ENCODE results near the gene USP32. TPM values are rescaled to one million over a fixed set of nuclear protein-coding genes. Genes with fewer than 3 reads are reported as not detected.

USP32 gene
- total RNA-seq, result 20.1 and 20.2 TPM in 2 replicates

GRCh38 chr17:60392042-60392844 is at the start of gene USP32:
Gene USP32 (minus strand): TSS chr17:60392133. CDS start chr17:60391939, 194 bp downstream.

DNA sequence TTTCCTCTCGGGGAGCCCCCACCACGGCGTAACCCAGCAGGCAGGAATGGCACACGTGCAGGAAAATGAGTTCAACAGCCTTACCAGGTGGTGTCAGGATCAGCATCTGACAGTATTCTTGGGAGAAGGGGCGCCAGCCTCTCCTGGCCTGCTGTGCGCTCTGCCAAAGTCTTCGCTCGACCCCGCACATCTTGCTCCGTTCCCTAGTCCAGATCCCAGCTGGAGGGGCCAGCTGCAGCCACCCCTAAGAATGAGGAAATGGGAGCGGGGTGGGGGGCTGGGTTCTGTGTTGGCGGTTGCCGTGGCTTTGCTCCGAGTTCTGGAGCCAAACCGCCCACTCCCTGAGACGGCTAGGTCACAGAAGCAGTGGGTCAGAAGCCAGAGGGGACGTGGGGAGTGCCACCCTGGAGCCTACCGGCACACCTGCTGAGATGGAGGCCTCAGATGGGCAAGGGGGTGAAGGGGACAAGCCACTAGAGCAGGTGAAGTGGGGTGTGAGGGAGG is 30.3 kb upstream of the USP32 start, which contains the start of gene CHCT1:
CHCT1 (plus strand) TSS at position 328 of the 504 bp plus-strand sequence; CDS start at position 432, 104 bp downstream.

DNA sequence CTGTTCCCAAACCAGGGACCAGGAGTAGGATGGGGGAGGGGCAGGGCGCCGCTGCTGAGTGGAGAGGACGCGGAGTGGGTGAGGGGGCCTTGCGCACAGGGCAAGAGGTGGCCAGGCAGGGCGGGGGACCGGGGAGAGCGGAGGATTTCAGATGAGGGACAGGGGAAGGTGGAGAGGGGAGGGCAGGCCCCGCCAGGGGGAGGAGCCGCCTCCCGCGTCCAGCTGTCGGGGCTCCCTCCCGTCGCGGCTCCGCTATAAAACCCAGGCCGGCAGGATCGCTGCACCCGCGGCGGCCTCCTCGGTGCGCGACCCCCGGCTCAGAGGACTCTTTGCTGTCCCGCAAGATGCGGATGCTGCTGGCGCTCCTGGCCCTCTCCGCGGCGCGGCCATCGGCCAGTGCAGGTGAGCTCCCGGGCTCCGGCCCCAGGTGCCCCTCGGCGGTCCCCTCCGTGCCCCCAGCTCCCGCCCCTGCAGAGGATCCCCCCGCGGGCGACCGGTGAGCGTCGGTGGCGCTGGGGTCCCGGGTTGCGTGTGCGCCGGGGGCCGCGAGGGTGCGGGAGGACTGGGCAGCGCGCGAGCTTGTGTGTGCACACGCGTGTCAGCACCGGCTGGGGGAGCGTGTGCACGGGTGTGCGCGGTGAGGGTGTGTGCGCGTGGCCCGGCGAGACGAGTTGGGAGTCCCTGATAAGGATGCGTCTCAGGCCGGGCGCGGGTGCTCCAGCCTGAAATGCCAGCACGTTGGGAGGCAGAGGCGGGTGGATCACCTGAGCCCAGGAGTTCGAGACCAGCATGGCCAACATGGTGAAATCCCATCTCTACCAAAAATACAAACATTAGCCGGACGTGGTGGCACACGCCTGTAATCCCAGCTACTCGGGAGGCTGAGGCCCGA is 242.0 kb downstream of the USP32 start, which contains the start of gene CA4:
CA4 (plus strand) TSS at position 283 of the 892 bp plus-strand sequence; CDS start at position 345, 62 bp downstream.

Other genes starting within 250 kb of the USP32 start
- not detected in 2 replicates for gene CA4, start 242.2 kb downstream of the USP32 start, total RNA-seq
- under 0.01 TPM in 1 of 2 replicates, not detected in the other for gene CHCT1, start 30.4 kb upstream of the USP32 start, total RNA-seq
- gene APPBP2, start 134.1 kb upstream of the USP32 start, total RNA-seq, result 13.8 and 16.8 TPM in 2 replicates
- gene PPM1D, start 208.1 kb upstream of the USP32 start, total RNA-seq, result 4.0 and 4.7 TPM in 2 replicates